ENCODE results near the gene IL12RB1. TPM values are rescaled to one million over a fixed set of nuclear protein-coding genes. Genes with fewer than 3 reads are reported as not detected.

Gene IL12RB1
- total and polyA plus RNA-seq, 2 of the 8 experiments (the other 6 are each of a cell fraction or from before 2014, with no cell fraction given) = 0.03 TPM; not detected in 1

DNA sequence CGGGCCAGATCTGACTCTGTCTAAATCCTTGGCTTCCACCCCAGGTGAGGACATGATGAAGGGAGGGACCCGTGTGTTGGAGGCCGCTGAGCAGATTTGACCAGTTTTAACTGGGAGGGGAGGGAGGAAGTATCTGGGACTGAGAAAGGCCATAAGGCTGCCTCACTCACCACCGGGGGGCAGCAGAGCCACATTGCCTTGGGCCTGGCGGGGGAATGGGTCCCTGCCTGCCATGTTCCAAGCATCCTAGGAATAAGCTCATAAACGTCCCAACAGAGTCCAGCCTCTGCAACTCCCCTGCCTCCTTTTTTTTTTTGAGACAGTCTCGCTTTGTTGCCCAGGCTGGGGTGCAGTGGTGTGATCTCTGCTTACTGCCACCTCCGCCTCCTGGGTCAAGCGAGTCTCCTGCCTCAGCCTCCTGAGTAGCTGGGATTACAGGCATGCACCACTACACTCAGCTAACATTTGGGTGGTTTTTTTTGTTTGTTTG lies 26.3 kb upstream of the IL12RB1 start:
- Histone ChIP-seq H3K14ac (ENCODE audit: insufficient read length) (no peak overlapping the region), H2AK5ac (ENCODE audit: low read depth, low read length) (no peak overlapping the region), H3K56ac (replicated peaks; ENCODE audit: insufficient read length, low read depth, low read length) (no peak overlapping the region), H2BK12ac (ENCODE audit: low read depth, low read length) (no peak overlapping the region), H3K4me1 (replicated peaks in 1 of 4; ENCODE audit: control insufficient read depth in 3 of 4, insufficient read depth in 4 of 4, low read length in 3 of 4) (peaks cover 3 to 13% (median 8%) of the 10 kb centered on the region in 4 experiments; a peak in 6 of 7 replicates), H3K23ac (ENCODE audit: insufficient read length) (no peak overlapping the region), H2BK15ac (ENCODE audit: low read length) (no peak overlapping the region), H4K5ac (ENCODE audit: insufficient read length, low read depth, low read length) (no peak overlapping the region), H3K79me1 (ENCODE audit: low read depth, low read length) (no peaks in the 10 kb centered on the region), H3K27me3 (replicated peaks in 1 of 4; ENCODE audit: control insufficient read depth in 3 of 4, extremely low read depth in 1 of 4, insufficient read depth in 3 of 4, low read length in 3 of 4) (peaks cover 0 to 12% (median 9%) of the 10 kb centered on the region in 4 experiments; a peak in 5 of 7 replicates), H2BK120ac (replicated peaks; ENCODE audit: low read depth, low read length) (no peak overlapping the region), H4K91ac (replicated peaks; ENCODE audit: insufficient read length, low read length) (no peak overlapping the region), H2BK5ac (ENCODE audit: low read depth, low read length) (no peak overlapping the region), H3K27ac (ENCODE audit: low read depth, low read length) (peak overlapping the region; percentile 23; the same call in 1 of the 2 replicates), H3K4me2 (ENCODE audit: insufficient read depth in 1 of 2, low read depth in 2 of 2, low read length in 2 of 2) (no peak overlapping the region), H3K4me3 (ENCODE audit: extremely low read depth in 1 of 4, insufficient read depth in 2 of 4, low read depth in 3 of 4, low read length in 4 of 4) (no peak overlapping the region), H2BK20ac (ENCODE audit: low read length) (no peak overlapping the region), H4K20me1 (replicated peaks in 1 of 2; ENCODE audit: control insufficient read depth in 1 of 2, insufficient read depth in 2 of 2, low read length in 2 of 2) (peaks cover 0 to 2% of the 10 kb centered on the region in 2 experiments), H3K23me2 (ENCODE audit: low read depth, low read length) (peaks cover 14% of the 10 kb centered on the region), H3K9ac (replicated peaks in 1 of 4; ENCODE audit: extremely low read depth in 1 of 4, low read depth in 3 of 4, low read length in 3 of 4) (no peak overlapping the region), H3K36me3 (ENCODE audit: control insufficient read depth in 2 of 4, insufficient read depth in 4 of 4, low read length in 3 of 4) (no peaks in the 10 kb centered on the region), H2AFZ (ENCODE audit: low read length) (peak overlapping the region; percentile 96; the same call in 1 of the 2 replicates), H3K9me3 (ENCODE audit: insufficient read depth in 2 of 2, low read depth in 1 of 2, low read length in 1 of 2) (no peaks in the 10 kb centered on the region), H4K8ac (ENCODE audit: extremely low read depth, insufficient read depth, low read length) (no peak overlapping the region), H3K4ac (replicated peaks; ENCODE audit: insufficient read length, low read depth, low read length) (no peak overlapping the region), H3K79me2 (ENCODE audit: control insufficient read depth in 1 of 2, insufficient read depth in 2 of 2, low read length in 2 of 2) (no peaks in the 10 kb centered on the region), H3K18ac (ENCODE audit: extremely low read depth, low read length) (no peak overlapping the region)
- WGBS, 2 experiments (ENCODE audit: extremely low coverage in 1 of 2, insufficient coverage in 1 of 2, insufficient read length in 1 of 2, insufficient replicate concordance in 2 of 2, low coverage in 1 of 2, low lambda C conversion rate in 2 of 2, missing lambda C conversion rate in 1 of 2) = 39% methylated on average over 9 of the region's 9 CpGs; no CpG with 5 or more reads in 1 of the 2 experiments
- ChIA-PET POLR2A (ENCODE audit: partially characterized antibody) (interaction anchor here (0.7 to 1.5 kb wide), 4 partner anchors 48 to 93 kb away, joined by 3 to 5 read pairs (median 3); no protein-coding TSS in a partner anchor), CTCF (ENCODE audit: partially characterized antibody) (interaction anchor here (0.6 to 5.1 kb wide), 44 partner anchors 9 to 960 kb away, joined by 3 to 29 read pairs (median 4); partner anchors contain the start of genes MPV17L2, PIK3R2 and RPL18A)
- DNase-seq (ENCODE audit: low read depth in 1 of 2, low spot score in 2 of 2) = peak in 1 of 2 experiments; percentile 97
- FAIRE-seq = peak; percentile 98
- no peak for TF ChIP-seq TBP (IDR thresholded peaks at IDR 0.05; ENCODE audit: low read depth, low read length)
- TF ChIP-seq SAP30 (IDR thresholded peaks at IDR 0.05; ENCODE audit: insufficient read depth, insufficient replicate concordance, low read length) = no peak
- no peak for TF ChIP-seq HDAC2 (IDR thresholded peaks at IDR 0.05; ENCODE audit: borderline replicate concordance in 1 of 2, low read depth in 2 of 2, low read length in 2 of 2)
- no peak for TF ChIP-seq SP1 (IDR thresholded peaks at IDR 0.05; ENCODE audit: low read depth, low read length)
- TF ChIP-seq MAX (IDR thresholded peaks at IDR 0.05) = peak; percentile 49; the same call in 1 of the 2 replicates
- TF ChIP-seq, protein P1, sequence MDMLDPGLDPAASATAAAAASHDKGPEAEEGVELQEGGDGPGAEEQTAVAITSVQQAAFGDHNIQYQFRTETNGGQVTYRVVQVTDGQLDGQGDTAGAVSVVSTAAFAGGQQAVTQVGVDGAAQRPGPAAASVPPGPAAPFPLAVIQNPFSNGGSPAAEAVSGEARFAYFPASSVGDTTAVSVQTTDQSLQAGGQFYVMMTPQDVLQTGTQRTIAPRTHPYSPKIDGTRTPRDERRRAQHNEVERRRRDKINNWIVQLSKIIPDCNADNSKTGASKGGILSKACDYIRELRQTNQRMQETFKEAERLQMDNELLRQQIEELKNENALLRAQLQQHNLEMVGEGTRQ (IDR thresholded peaks at IDR 0.05; ENCODE audit: low read length) = no peak
- TF ChIP-seq JUN (IDR thresholded peaks at IDR 0.05; ENCODE audit: low read depth, low read length) = no peak
- no peak for TF ChIP-seq SP2 (IDR thresholded peaks at IDR 0.05; ENCODE audit: low read length)
- TF ChIP-seq NRF1 (IDR thresholded peaks at IDR 0.05; ENCODE audit: low read depth, low read length) = no peak
- no peak for TF ChIP-seq BCL11A (IDR thresholded peaks at IDR 0.05; ENCODE audit: low read depth in 2 of 2, low read length in 2 of 2)
- TF ChIP-seq POLR2A (IDR thresholded peaks at IDR 0.05; ENCODE audit: control extremely low read depth in 1 of 2, low read depth in 2 of 2, low read length in 2 of 2) = no peak
- no peak for TF ChIP-seq NANOG (IDR thresholded peaks at IDR 0.05; ENCODE audit: insufficient read depth, low read depth, low read length, poor library complexity, severe bottlenecking)
